Astrocyte of the spinal cord (primary cell): Measurements from ENCODE around the gene CNTNAP5.

Experiments
- DNase-seq: peaks from one replicate; pipeline ENCODE4 v3.0.0; 2011; ENCODE audit warnings: low read depth, low spot score
- H3K4me3 ChIP-seq: 2 replicates; pipeline ENCODE4 v1.5.1; 2011; ENCODE audit warnings: low read depth, mild to moderate bottlenecking, low read length, moderate library complexity
- in situ Hi-C: cut with HindIII; loops from 2 replicates; pipeline ENCODE4 v1.10.0; 2017; ENCODE audit warnings: low sequenced_read_pairs
- TF ChIP-seq, protein P1 (sequence below): IDR thresholded peaks from 2 replicates; pipeline ENCODE4 v1.5.1; 2012; ENCODE audit warnings: low read depth, mild to moderate bottlenecking, low read length, inconsistent platforms

The CNTNAP5 gene

DNA sequence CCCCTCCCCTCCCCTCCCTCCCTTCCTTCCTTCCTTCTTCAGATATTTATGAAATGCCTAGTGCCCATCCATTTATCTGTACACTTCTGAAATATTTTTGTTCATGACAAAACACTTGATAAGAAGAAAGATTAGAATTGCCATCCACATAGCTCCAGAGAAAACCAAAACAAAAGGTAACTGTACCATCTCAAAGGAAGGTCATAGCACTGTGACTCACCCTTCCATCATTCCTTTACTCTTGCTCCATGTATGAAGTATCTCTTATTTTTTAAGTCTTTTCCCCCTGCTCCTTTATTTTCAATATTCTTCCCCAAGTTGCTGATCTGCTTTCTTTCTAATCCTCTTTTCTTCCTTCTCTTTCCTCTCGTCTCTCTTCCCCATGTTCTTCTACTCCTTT, 9.9 kb downstream of the CNTNAP5 start:
- DNase-seq: no peak
- in situ Hi-C loops: no loop called here
- TF ChIP-seq, protein P1, sequence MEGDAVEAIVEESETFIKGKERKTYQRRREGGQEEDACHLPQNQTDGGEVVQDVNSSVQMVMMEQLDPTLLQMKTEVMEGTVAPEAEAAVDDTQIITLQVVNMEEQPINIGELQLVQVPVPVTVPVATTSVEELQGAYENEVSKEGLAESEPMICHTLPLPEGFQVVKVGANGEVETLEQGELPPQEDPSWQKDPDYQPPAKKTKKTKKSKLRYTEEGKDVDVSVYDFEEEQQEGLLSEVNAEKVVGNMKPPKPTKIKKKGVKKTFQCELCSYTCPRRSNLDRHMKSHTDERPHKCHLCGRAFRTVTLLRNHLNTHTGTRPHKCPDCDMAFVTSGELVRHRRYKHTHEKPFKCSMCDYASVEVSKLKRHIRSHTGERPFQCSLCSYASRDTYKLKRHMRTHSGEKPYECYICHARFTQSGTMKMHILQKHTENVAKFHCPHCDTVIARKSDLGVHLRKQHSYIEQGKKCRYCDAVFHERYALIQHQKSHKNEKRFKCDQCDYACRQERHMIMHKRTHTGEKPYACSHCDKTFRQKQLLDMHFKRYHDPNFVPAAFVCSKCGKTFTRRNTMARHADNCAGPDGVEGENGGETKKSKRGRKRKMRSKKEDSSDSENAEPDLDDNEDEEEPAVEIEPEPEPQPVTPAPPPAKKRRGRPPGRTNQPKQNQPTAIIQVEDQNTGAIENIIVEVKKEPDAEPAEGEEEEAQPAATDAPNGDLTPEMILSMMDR: no peak
- no peak overlapping the region for H3K4me3 ChIP-seq

DNA sequence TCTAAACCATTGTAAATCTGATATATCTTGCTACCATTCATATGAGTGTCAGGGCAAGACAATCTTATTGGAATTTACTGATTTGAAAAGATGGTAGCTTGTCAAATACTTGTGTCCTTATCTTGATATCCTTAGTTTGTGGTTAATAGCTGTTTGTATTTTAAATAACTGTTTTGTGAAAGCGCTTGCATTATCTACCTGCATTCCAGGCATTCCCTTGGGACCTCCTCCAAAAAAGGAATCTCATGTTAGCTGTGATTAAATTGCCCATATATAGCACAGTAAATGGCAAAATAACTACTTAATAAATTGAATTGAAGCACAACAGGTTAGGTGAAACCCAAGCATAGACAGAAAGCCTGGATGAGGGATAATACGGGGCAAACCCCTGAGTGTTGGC, 13.9 kb downstream of the CNTNAP5 start:
- DNase-seq: no peak
- TF ChIP-seq, protein P1: no peak
- in situ Hi-C loops: no loop called here
- no peak overlapping the region for H3K4me3 ChIP-seq

DNA sequence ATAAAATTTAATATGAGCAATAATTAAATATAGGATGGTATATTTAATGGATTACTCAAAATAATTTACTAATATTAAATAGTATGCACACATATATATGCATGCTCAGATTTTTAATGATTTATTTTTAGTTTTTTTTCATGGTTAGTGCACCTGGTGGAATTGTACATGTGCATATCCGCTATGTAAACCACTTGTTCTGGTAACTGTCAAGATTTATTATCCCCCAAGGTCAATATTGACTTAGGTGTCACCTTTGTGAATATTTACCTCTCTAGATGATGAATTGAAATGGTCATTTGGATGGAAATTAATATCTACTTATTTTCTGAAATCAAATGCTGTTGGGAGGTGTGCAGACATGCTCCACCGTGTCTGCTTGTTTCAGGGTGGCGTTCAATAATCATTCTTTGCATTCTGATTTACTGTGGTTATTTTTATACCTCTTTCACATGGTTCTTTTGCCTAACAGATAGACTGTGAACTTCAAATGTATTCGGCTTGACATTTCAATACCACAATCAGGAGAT, 14.7 kb downstream of the CNTNAP5 start:
- DNase-seq: no peak
- in situ Hi-C loops: no loop called here
- no peak overlapping the region for H3K4me3 ChIP-seq
- TF ChIP-seq, protein P1: no peak

DNA sequence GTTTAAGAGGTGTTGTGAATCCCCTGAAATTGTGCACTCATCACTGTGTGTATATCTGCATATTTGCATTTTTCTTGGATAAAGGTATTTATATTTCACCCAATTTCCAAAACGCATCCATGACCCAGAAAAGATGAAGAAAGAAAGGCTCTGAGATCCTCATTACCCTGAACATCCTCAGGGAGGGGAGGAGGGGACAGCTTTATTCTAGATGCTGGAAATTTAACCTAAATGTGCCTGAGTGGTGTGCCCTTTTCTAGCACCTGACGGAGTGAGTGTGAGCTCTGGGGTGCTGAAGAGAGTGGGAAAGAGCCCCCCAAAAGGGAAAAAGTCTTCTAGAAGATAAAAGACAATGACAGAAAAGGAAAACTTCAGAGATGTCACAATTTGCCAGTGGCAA, 20.8 kb downstream of the CNTNAP5 start:
- in situ Hi-C loops: no loop called here
- no peak for DNase-seq
- H3K4me3 ChIP-seq: no peak overlapping the region
- TF ChIP-seq, protein P1: no peak

DNA sequence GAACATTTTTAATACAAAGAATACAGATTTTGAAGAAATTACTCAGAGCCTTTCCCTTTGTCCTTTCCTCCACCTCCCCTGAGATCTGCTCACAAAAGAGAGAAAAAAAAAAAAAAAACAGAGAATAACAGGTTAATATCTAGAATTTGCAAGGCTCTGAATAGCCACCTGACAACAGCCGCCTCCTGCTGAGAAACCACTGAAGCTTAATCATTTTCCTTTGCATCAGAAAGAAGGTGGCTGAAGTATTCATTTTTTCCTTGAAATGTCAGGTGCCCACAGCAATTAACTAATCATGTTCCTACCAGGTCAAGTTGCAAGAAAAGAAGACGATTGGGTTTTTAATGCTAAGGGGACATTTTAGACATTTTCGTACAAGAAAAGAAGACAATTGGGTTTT, 21.2 kb downstream of the CNTNAP5 start:
- no peak overlapping the region for H3K4me3 ChIP-seq
- DNase-seq: no peak
- TF ChIP-seq, protein P1: no peak
- in situ Hi-C loops: no loop called here

DNA sequence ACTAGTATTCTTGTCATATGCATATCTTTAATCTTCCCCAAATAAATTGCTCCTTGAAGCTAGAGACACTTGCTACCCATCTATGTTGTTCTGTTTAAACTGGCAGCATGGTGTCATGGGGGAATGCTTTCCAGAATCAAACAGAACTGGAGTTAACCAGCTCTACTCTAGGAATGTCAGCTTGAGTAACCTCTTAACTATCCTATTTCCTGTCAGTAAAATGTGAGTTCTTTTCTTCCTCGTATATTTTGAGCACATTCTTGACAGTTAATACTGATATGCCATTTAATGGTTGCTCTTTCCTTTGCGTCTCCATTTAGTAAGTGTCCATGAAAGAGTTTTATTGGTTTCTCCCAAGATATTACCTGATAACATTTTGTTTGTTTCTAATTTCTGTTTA, 23.0 kb downstream of the CNTNAP5 start:
- H3K4me3 ChIP-seq: no peak overlapping the region
- DNase-seq: no peak
- in situ Hi-C loops: no loop called here
- TF ChIP-seq, protein P1: no peak

DNA sequence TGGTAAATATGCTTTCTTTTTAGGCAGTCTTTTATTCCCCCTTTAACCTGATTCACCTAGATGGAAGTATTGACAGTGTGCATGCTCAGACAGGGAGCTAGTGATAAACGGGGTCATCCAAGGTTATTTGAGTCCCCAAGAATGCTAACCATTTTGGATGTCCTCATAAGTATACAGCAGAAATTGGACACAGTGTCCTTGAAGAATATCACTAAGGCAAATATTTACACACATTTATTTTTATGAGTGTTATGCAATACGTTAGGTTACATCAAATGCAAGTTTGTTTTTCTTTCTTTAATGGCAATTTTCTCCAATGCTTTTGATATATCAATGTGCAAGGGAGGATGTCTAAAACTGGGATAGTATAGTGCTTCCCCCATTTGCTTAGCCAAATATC, 23.6 kb downstream of the CNTNAP5 start:
- no peak overlapping the region for H3K4me3 ChIP-seq
- in situ Hi-C loops: no loop called here
- TF ChIP-seq, protein P1: no peak
- DNase-seq: no peak
